IMR-90 (cell line): ENCODE data around the gene SMIM31. TPM values are rescaled to one million over a fixed set of nuclear protein-coding genes. Genes with fewer than 3 reads are reported as not detected.
A peak's percentile ranks its signal among the peaks of the same experiment; 100 is the strongest.

Source experiments
- ATAC-seq: fragments of 200-7000 bp; cut with Tn5 transposase; 2 replicates; pipeline ENCODE4 v1.9.1; 2020; ENCODE audit warnings: low read depth, mild to moderate bottlenecking, moderate library complexity
- BruUV-seq: library from RNA; stranded (reverse); fragments of 400-500 nt; replicated peaks from 2 replicates; lab custom pipeline; 2021; lab: Mats Ljungman, UMichigan
- CTCF ChIA-PET: fragments of 300-600 bp; formaldehyde crosslinking; extraction: SDS; loops from one replicate; lab custom pipeline; 2021; ENCODE audit warnings: antibody characterized with exemption; lab: Yijun Ruan, JAX
- POLR2A ChIA-PET: fragments of 300-600 bp; sonication (Branson Sonifier 250); formaldehyde crosslinking; loops from one replicate; lab custom pipeline; 2022; ENCODE audit warnings: antibody characterized with exemption; ENCODE audit not compliant: unreplicated experiment; lab: Charles Lee
- DNase-seq: peaks from one replicate; pipeline ENCODE4 v3.0.0; 2013
- H2AFZ ChIP-seq: replicated peaks from 2 replicates; pipeline ENCODE3; 2013; ENCODE audit warnings: low read length, mild to moderate bottlenecking; ENCODE audit not compliant: poor library complexity
- H2AK5ac ChIP-seq: 2 replicates; pipeline ENCODE4 v1.6.1; 2013; ENCODE audit warnings: low read depth, low read length, inconsistent platforms
- H2AK9ac ChIP-seq: replicated peaks from 2 replicates; pipeline ENCODE3; 2013; ENCODE audit warnings: mild to moderate bottlenecking, low read depth, low read length, moderate library complexity; ENCODE audit not compliant: poor library complexity
- H2BK120ac ChIP-seq: 2 replicates; pipeline ENCODE4 v1.6.1; 2013; ENCODE audit warnings: low read depth, low read length, inconsistent platforms
- H2BK15ac ChIP-seq: 3 replicates; pipeline ENCODE4 v1.6.1; 2013; ENCODE audit warnings: low read depth, low read length, inconsistent platforms
- H2BK20ac ChIP-seq: 2 replicates; pipeline ENCODE4 v1.6.1; 2013; ENCODE audit warnings: low read depth, mild to moderate bottlenecking, inconsistent platforms, low read length, moderate library complexity
- H2BK5ac ChIP-seq: 2 replicates; pipeline ENCODE4 v1.6.1; 2013; ENCODE audit warnings: mild to moderate bottlenecking, low read depth, low read length, inconsistent platforms; ENCODE audit not compliant: poor library complexity, severe bottlenecking
- H3K14ac ChIP-seq: replicated peaks from 2 replicates; pipeline ENCODE4 v1.6.1; 2013; ENCODE audit warnings: low read depth, low read length, inconsistent platforms
- H3K18ac ChIP-seq: 2 replicates; pipeline ENCODE4 v1.6.1; 2013; ENCODE audit warnings: low read depth, low read length, control low read depth
- H3K23ac ChIP-seq: 2 replicates; pipeline ENCODE4 v1.6.1; 2013; ENCODE audit warnings: low read depth, low read length, inconsistent platforms
- H3K27ac ChIP-seq: 2 replicates; pipeline ENCODE4 v1.5.1; 2013; ENCODE audit warnings: mild to moderate bottlenecking, control low read depth, low read length; ENCODE audit not compliant: insufficient read depth
- H3K27me3 ChIP-seq: 2 replicates; pipeline ENCODE4 v1.6.1; 2013; ENCODE audit warnings: low read length; ENCODE audit not compliant: control insufficient read depth, insufficient read depth
- H3K36me3 ChIP-seq: 2 replicates; pipeline ENCODE4 v1.6.1; 2013; ENCODE audit warnings: low read length, mixed read lengths; ENCODE audit not compliant: control insufficient read depth, insufficient read depth
- H3K4ac ChIP-seq: 2 replicates; pipeline ENCODE4 v1.6.1; 2013; ENCODE audit warnings: low read depth, low read length, inconsistent platforms
- H3K4me1 ChIP-seq: 2 replicates; pipeline ENCODE4 v1.6.1; 2013; ENCODE audit warnings: low read length, mixed read lengths; ENCODE audit not compliant: control insufficient read depth, insufficient read depth
- H3K4me2 ChIP-seq: 2 replicates; pipeline ENCODE4 v1.6.1; 2013; ENCODE audit warnings: low read depth, mild to moderate bottlenecking, control low read depth, low read length, moderate library complexity
- H3K4me3 ChIP-seq: 2 replicates; pipeline ENCODE4 v1.5.1; 2013; ENCODE audit warnings: low read depth, mild to moderate bottlenecking, control low read depth, low read length, moderate library complexity; ENCODE audit not compliant: insufficient read depth
- H3K56ac ChIP-seq: 2 replicates; pipeline ENCODE4 v1.6.1; 2013; ENCODE audit warnings: low read length, inconsistent platforms; ENCODE audit not compliant: insufficient read depth; ENCODE audit errors: extremely low read depth
- H3K79me1 ChIP-seq, 2 experiments: 2 replicates each; pipeline ENCODE4 v1.6.1; 2013; ENCODE audit warnings: low read length in 2 of 2, inconsistent platforms in 1 of 2, low read depth in 1 of 2
- H3K9ac ChIP-seq: 2 replicates; pipeline ENCODE4 v1.6.1; 2013; ENCODE audit warnings: low read depth, low read length, control low read depth
- H3K9me1 ChIP-seq: 2 replicates; pipeline ENCODE4 v1.6.1; 2013; ENCODE audit warnings: low read length, inconsistent platforms; ENCODE audit not compliant: insufficient read depth
- H3K9me3 ChIP-seq: 2 replicates; pipeline ENCODE4 v1.6.1; 2013; ENCODE audit warnings: low read length; ENCODE audit not compliant: control insufficient read depth, insufficient read depth
- H4K20me1 ChIP-seq: 2 replicates; pipeline ENCODE4 v1.6.1; 2013; ENCODE audit warnings: low read length, inconsistent platforms; ENCODE audit not compliant: insufficient read depth
- H4K5ac ChIP-seq: 2 replicates; pipeline ENCODE4 v1.6.1; 2013; ENCODE audit warnings: mild to moderate bottlenecking, low read depth, low read length, control low read depth
- H4K8ac ChIP-seq, 2 experiments: 2 replicates each; pipeline ENCODE4 v1.6.1; 2013; ENCODE audit warnings: low read depth in 2 of 2, low read length in 2 of 2, control low read depth in 1 of 2, inconsistent platforms in 1 of 2
- H4K91ac ChIP-seq: 2 replicates; pipeline ENCODE4 v1.6.1; 2013; ENCODE audit warnings: low read depth, low read length, inconsistent platforms; ENCODE audit not compliant: insufficient read depth
- CTCF ChIP-seq: conservative IDR thresholded peaks from 2 replicates; pipeline ENCODE4 v1.5.1; 2012; ENCODE audit warnings: mild to moderate bottlenecking, low read depth, low read length, improper control_type of control experiment
- FOS ChIP-seq: fragments of 150-350 bp; IDR thresholded peaks from 2 replicates; pipeline ENCODE4 v1.6.1; 2016; ENCODE audit warnings: low read depth, low read length
- MXI1 ChIP-seq: IDR thresholded peaks from 2 replicates; pipeline ENCODE4 v1.6.1; 2012; ENCODE audit warnings: low read depth, mild to moderate bottlenecking, low read length, moderate library complexity, borderline replicate concordance
- NFE2L2 ChIP-seq: fragments of 150-350 bp; IDR thresholded peaks from 2 replicates; pipeline ENCODE4 v1.6.1; 2016; ENCODE audit warnings: low read depth, mild to moderate bottlenecking, low read length
- RAD21 ChIP-seq: IDR thresholded peaks from 2 replicates; pipeline ENCODE4 v1.6.1; 2012; ENCODE audit warnings: low read length, improper control_type of control experiment
- SMC3 ChIP-seq: fragments of 150-350 bp; IDR thresholded peaks from 2 replicates; pipeline ENCODE4 v1.6.1; 2016; ENCODE audit warnings: low read depth, mild to moderate bottlenecking, antibody characterized with exemption, low read length, moderate library complexity
- USF2 ChIP-seq: fragments of 150-350 bp; IDR thresholded peaks from 2 replicates; pipeline ENCODE4 v1.6.1; 2017; ENCODE audit warnings: mild to moderate bottlenecking, antibody characterized with exemption, low read length, low read depth
- WGBS, 2 experiments: methylation state at CpG; one replicate each; pipeline versions ENCODE4 v1.1.5 to v1.1.7; 2013; ENCODE audit warnings: missing lambda C conversion rate in 2 of 2; ENCODE audit not compliant: insufficient read length in 1 of 2; ENCODE audit errors: extremely low coverage in 2 of 2; 5-methylcytosine and 5-hydroxymethylcytosine counted together
- dilution Hi-C: fragments of 300-500 bp; cut with HindIII; formaldehyde crosslinking; loops from one replicate; pipeline ENCODE4 v1.14.3; 2018; ENCODE audit warnings: low sequenced_read_pairs; ENCODE audit not compliant: unreplicated experiment
- in situ Hi-C: fragments of 300-500 bp; cut with MboI; formaldehyde crosslinking; loops from 3 replicates; pipeline ENCODE4 v1.14.3; 2019; ENCODE audit warnings: low sequenced_read_pairs, inconsistent platforms, mixed read lengths
- intact Hi-C: fragments of 100-400 bp; cut with micrococcal nuclease; formaldehyde crosslinking; loops from 2 replicates; pipeline ENCODE4 v1.10.0; 2022
- polyA plus RNA-seq, 3 experiments: library from polyadenylated mRNA; depleted of rRNA; stranded (reverse); fragments of >200 nt; gene quantifications; 2 replicates each; pipeline ENCODE4 v1.2.3, GENCODE V29; 2012; ENCODE audit warnings: low replicate concordance in 1 of 3
- total RNA-seq: library from RNA; depleted of rRNA; stranded (reverse); fragments of >200 nt; gene quantifications from 2 replicates; pipeline ENCODE4 v1.2.3, GENCODE V29; 2012

The SMIM31 gene
- total and polyA plus RNA-seq, 2 of the 4 experiments (the other 2 are of a cell fraction) = not detected

GRCh38 chr4:164779811-164780216 lies 25.9 kb downstream of the SMIM31 start:
- CTCF ChIA-PET = interaction anchor here (1.0 kb wide), 1 partner anchor 328 kb away, joined by 3 read pairs; no protein-coding TSS in a partner anchor
- intact Hi-C loops (loop anchor here (1.0 to 2.0 kb wide), 2 partner anchors 221 to 317 kb away; no protein-coding TSS in a partner anchor), dilution Hi-C loops (no loop called here), in situ Hi-C loops (loop anchor here (10.0 kb wide), 1 partner anchor 315 kb away; no protein-coding TSS in a partner anchor)
- Histone ChIP-seq H3K9me1 (no peaks in the 10 kb centered on the region), H3K79me1 (no peaks in the 10 kb centered on the region), H3K27ac (no peak overlapping the region), H3K18ac (no peak overlapping the region), H3K14ac (no peak overlapping the region), H2BK120ac (no peak overlapping the region), H3K9ac (no peak overlapping the region), H3K4me3 (no peak overlapping the region), H3K56ac (no peak overlapping the region), H3K9me3 (no peaks in the 10 kb centered on the region), H3K36me3 (no peaks in the 10 kb centered on the region), H3K4me2 (no peak overlapping the region), H2AK9ac (no peak overlapping the region), H3K23ac (no peak overlapping the region), H3K4ac (no peak overlapping the region), H2BK5ac (no peak overlapping the region), H2AFZ (no peak overlapping the region), H4K20me1 (no peaks in the 10 kb centered on the region), H2AK5ac (no peak overlapping the region), H4K91ac (no peak overlapping the region), H2BK15ac (no peak overlapping the region), H3K4me1 (no peaks in the 10 kb centered on the region), H4K8ac (no peak overlapping the region), H2BK20ac (no peak overlapping the region), H4K5ac (no peak overlapping the region), H3K27me3 (no peaks in the 10 kb centered on the region)
- WGBS, 2 experiments = no CpG with 5 or more reads among the region's 7 CpGs
- TF ChIP-seq CTCF (peak; percentile 63), MXI1 (no peak), FOS (no peak), SMC3 (peak; percentile 53), RAD21 (peak; percentile 58), USF2 (no peak), NFE2L2 (no peak)
- ATAC-seq (peak; percentile 51), DNase-seq (peak; percentile 31)
- BruUV-seq = no TSS peak
- POLR2A ChIA-PET = interaction anchor here (0.6 kb wide), 1 partner anchor 1535 kb away, joined by 3 read pairs; no protein-coding TSS in a partner anchor
